Smooth muscle cell (in vitro differentiated cells): ENCODE data around the gene ATG12. TPM values are rescaled to one million over a fixed set of nuclear protein-coding genes. Genes with fewer than 3 reads are reported as not detected.

Experiments used
- DNase-seq: peaks from one replicate; lab custom pipeline; 2025; ENCODE audit not compliant: unreplicated experiment; lab: John Stamatoyannopoulos, UW
- H2AFZ ChIP-seq: fragments of 200-600 bp; sonication (generic); 2 replicates; pipeline ENCODE4 v1.6.0; 2016; ENCODE audit warnings: antibody characterized with exemption, low read depth, mild to moderate bottlenecking
- H3F3A ChIP-seq: fragments of 200-600 bp; sonication (generic); 2 replicates; pipeline ENCODE4 v1.6.0; 2017; ENCODE audit warnings: antibody characterized with exemption, low read depth
- H3K27ac ChIP-seq: fragments of 200-600 bp; sonication (generic); 2 replicates; pipeline ENCODE4 v1.5.1; 2016; ENCODE audit warnings: low read depth, mild to moderate bottlenecking
- H3K27me3 ChIP-seq: fragments of 200-600 bp; sonication (generic); 2 replicates; pipeline ENCODE4 v1.6.1; 2016; ENCODE audit warnings: low read depth, mild to moderate bottlenecking
- H3K36me3 ChIP-seq: fragments of 200-600 bp; sonication (generic); 2 replicates; pipeline ENCODE4 v1.5.1; 2016; ENCODE audit warnings: low read depth
- H3K4me1 ChIP-seq: fragments of 200-600 bp; sonication (generic); 2 replicates; pipeline ENCODE4 v1.5.1; 2016; ENCODE audit warnings: low read depth
- H3K4me2 ChIP-seq: fragments of 200-600 bp; sonication (generic); 2 replicates; pipeline ENCODE4 v1.6.0; 2016; ENCODE audit warnings: mild to moderate bottlenecking
- H3K4me3 ChIP-seq: fragments of 200-600 bp; sonication (generic); 2 replicates; pipeline ENCODE4 v1.5.1; 2016; ENCODE audit warnings: mild to moderate bottlenecking
- H3K79me2 ChIP-seq: fragments of 200-600 bp; sonication (generic); 2 replicates; pipeline ENCODE4 v1.6.0; 2016; ENCODE audit warnings: low read depth, mild to moderate bottlenecking
- H3K9ac ChIP-seq: fragments of 200-600 bp; sonication (generic); 2 replicates; pipeline ENCODE4 v1.6.0; 2016; ENCODE audit warnings: low read depth
- H3K9me3 ChIP-seq: fragments of 200-600 bp; sonication (generic); replicated peaks from 2 replicates; pipeline ENCODE4 v1.5.1; 2016; ENCODE audit warnings: low read depth
- H4K20me1 ChIP-seq: fragments of 200-600 bp; sonication (generic); 2 replicates; pipeline ENCODE4 v1.6.0; 2016; ENCODE audit warnings: low read depth
- CTCF ChIP-seq: fragments of 200-600 bp; sonication (generic); IDR thresholded peaks from 2 replicates; pipeline ENCODE4 v1.5.1; 2017; ENCODE audit warnings: borderline replicate concordance, mild to moderate bottlenecking, antibody characterized with exemption; ENCODE audit not compliant: insufficient read depth, poor library complexity, severe bottlenecking
- WGBS: methylation state at CpG from one replicate; pipeline ENCODE4 v1.1.7; 2016; ENCODE audit warnings: low lambda C conversion rate; 5-methylcytosine and 5-hydroxymethylcytosine counted together
- polyA plus RNA-seq: library from polyadenylated mRNA; unstranded; fragments of >200 nt; fragmentation: Nextera tagmentation; extraction: Ambion mirVana; gene quantifications from 2 replicates; pipeline ENCODE4 v1.2.1, GENCODE V29; 2016
- total RNA-seq: library from RNA; depleted of rRNA; stranded (reverse); fragments of >200 nt; gene quantifications from 2 replicates; pipeline ENCODE4 v1.2.3, GENCODE V29; 2014

Gene ATG12
- total and polyA plus RNA-seq, 2 experiments from 2014 or later: 58.6 to 139 TPM

DNA sequence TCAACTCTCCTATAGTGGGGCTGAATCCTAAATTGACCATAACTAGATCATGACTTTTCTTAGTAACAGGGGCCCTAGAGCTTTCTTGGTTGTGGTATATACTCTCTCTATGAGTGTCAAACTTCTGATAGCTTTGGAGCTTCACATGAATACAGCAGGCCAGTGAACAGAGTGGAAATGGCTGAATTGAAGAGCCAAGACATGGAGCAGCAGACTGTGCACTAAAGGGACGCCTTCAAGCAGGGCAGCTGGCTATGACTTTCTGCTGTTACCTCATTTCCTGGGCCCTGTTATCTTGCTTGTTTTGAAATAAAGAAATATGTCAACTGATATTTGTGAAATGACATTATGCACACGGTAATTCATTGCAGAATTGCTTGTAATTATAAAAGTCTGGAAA, 41.3 kb downstream of the ATG12 start:
- 92% methylated on average over 2 of the region's 2 CpGs for WGBS
- H3K4me2 ChIP-seq: no peak overlapping the region
- no peak overlapping the region for H2AFZ ChIP-seq
- H3K9me3 ChIP-seq: no peaks in the 10 kb centered on the region
- no peaks in the 10 kb centered on the region for H3K79me2 ChIP-seq
- H3K27ac ChIP-seq: no peak overlapping the region
- H3K36me3 ChIP-seq: no peaks in the 10 kb centered on the region
- no peaks in the 10 kb centered on the region for H3K4me1 ChIP-seq
- no peaks in the 10 kb centered on the region for H3K27me3 ChIP-seq
- no peak overlapping the region for H3K4me3 ChIP-seq
- no peak overlapping the region for H3K9ac ChIP-seq
- no peaks in the 10 kb centered on the region for H3F3A ChIP-seq
- DNase-seq: no peak
- H4K20me1 ChIP-seq: no peaks in the 10 kb centered on the region
- no peak for TF ChIP-seq CTCF

DNA sequence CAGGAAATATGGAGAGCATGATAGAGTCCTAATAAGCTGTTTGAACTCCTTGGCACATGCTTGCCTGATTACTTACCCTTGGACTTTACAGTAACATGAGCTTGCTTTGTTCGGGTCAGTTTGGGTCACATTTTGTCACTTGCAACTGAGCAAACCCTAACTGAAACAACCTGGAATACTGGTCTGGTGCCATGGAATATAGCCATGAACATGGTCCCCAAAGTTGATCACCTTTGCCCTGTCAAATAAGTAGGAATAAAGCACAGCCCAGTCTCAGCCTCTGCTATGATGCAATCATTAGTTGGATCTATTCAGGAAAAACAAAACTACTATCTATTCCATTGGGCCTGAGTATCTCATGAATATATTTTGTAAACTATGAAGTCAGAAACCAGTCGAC, 43.1 kb downstream of the ATG12 start:
- Histone ChIP-seq H3K27me3 (no peaks in the 10 kb centered on the region), H3K9ac (no peak overlapping the region), H3K4me1 (no peaks in the 10 kb centered on the region), H3F3A (no peaks in the 10 kb centered on the region), H3K36me3 (no peaks in the 10 kb centered on the region), H3K4me3 (no peak overlapping the region), H2AFZ (no peak overlapping the region), H3K27ac (no peak overlapping the region), H3K79me2 (no peaks in the 10 kb centered on the region), H4K20me1 (no peaks in the 10 kb centered on the region), H3K4me2 (no peak overlapping the region), H3K9me3 (no peaks in the 10 kb centered on the region)
- no peak for DNase-seq
- no peak for TF ChIP-seq CTCF
- WGBS: 90% methylated on average over 2 of the region's 2 CpGs

- no peaks in the 10 kb centered on the region for H3K36me3 ChIP-seq
- no peaks in the 10 kb centered on the region for H3K9me3 ChIP-seq
- H3F3A ChIP-seq: no peaks in the 10 kb centered on the region
- no peak overlapping the region for H3K4me3 ChIP-seq
- no peaks in the 10 kb centered on the region for H4K20me1 ChIP-seq
- no peak overlapping the region for H3K4me2 ChIP-seq
- DNase-seq: no peak
- no peak overlapping the region for H2AFZ ChIP-seq
- 92% methylated on average over 3 of the region's 3 CpGs for WGBS
- TF ChIP-seq CTCF: no peak
- no peak overlapping the region for H3K27ac ChIP-seq
- no peaks in the 10 kb centered on the region for H3K79me2 ChIP-seq
- no peak overlapping the region for H3K9ac ChIP-seq
- no peaks in the 10 kb centered on the region for H3K27me3 ChIP-seq
- H3K4me1 ChIP-seq: no peaks in the 10 kb centered on the region
These were observed 44.7 kb downstream of the ATG12 start for GRCh38 chr5:115796656-115797055.

GRCh38 chr5:115795700-115796099, 45.7 kb downstream of the ATG12 start:
- Histone ChIP-seq H3K4me3 (no peak overlapping the region), H4K20me1 (no peaks in the 10 kb centered on the region), H3K9me3 (no peaks in the 10 kb centered on the region), H3K27me3 (no peaks in the 10 kb centered on the region), H3K4me1 (no peaks in the 10 kb centered on the region), H3K27ac (no peak overlapping the region), H3K79me2 (no peaks in the 10 kb centered on the region), H3K36me3 (no peaks in the 10 kb centered on the region), H2AFZ (no peak overlapping the region), H3F3A (no peaks in the 10 kb centered on the region), H3K9ac (no peak overlapping the region), H3K4me2 (no peak overlapping the region)
- WGBS: 86% methylated on average over 1 of the region's 1 CpG
- no peak for TF ChIP-seq CTCF
- DNase-seq: no peak
